ENCODE data around the gene MTRF1L. TPM values are rescaled to one million over a fixed set of nuclear protein-coding genes. Genes with fewer than 3 reads are reported as not detected.

The MTRF1L gene
- total RNA-seq, 2 experiments from 2014 or later: 15.6 to 20.6 TPM

- Mint-ChIP-seq H3K27me3 (ENCODE audit: low read depth) (peaks cover 22% of the 10 kb centered on the region), H3K4me1 (ENCODE audit: low read depth) (no peaks in the 10 kb centered on the region), H3K27ac (no peak overlapping the region), H3K36me3 (ENCODE audit: low read depth) (no peaks in the 10 kb centered on the region), H3K4me3 (no peak overlapping the region), H3K9me3 (ENCODE audit: insufficient read depth) (no peaks in the 10 kb centered on the region)
- DNase-seq (no peak), ATAC-seq (no peak)
- ChIA-PET POLR2A (no interaction called here), CTCF (no interaction called here)
Measured at GRCh38 chr6:153028963-153029362, 26.5 kb upstream of the MTRF1L start.

GRCh38 chr6:153028286-153028685 lies 25.8 kb upstream of the MTRF1L start:
- no peaks in the 10 kb centered on the region for H3K4me1 Mint-ChIP-seq (ENCODE audit: low read depth)
- H3K4me3 Mint-ChIP-seq: no peak overlapping the region
- no peak for ATAC-seq
- no peak for DNase-seq
- POLR2A ChIA-PET: no interaction called here
- H3K27me3 Mint-ChIP-seq (ENCODE audit: low read depth): peaks cover 25% of the 10 kb centered on the region
- H3K36me3 Mint-ChIP-seq (ENCODE audit: low read depth): no peaks in the 10 kb centered on the region
- CTCF ChIA-PET: no interaction called here
- H3K9me3 Mint-ChIP-seq (ENCODE audit: insufficient read depth): no peaks in the 10 kb centered on the region
- H3K27ac Mint-ChIP-seq: no peak overlapping the region

- POLR2A ChIA-PET: interaction anchor here (0.5 kb wide), 1 partner anchor 1551 kb away, joined by 3 read pairs; no protein-coding TSS in a partner anchor
- H3K27me3 Mint-ChIP-seq (ENCODE audit: low read depth): peaks cover 25% of the 10 kb centered on the region
- no peaks in the 10 kb centered on the region for H3K4me1 Mint-ChIP-seq (ENCODE audit: low read depth)
- no peak overlapping the region for H3K27ac Mint-ChIP-seq
- no peak for DNase-seq
- no peaks in the 10 kb centered on the region for H3K9me3 Mint-ChIP-seq (ENCODE audit: insufficient read depth)
- no peak overlapping the region for H3K4me3 Mint-ChIP-seq
- ATAC-seq: no peak
- no peaks in the 10 kb centered on the region for H3K36me3 Mint-ChIP-seq (ENCODE audit: low read depth)
- CTCF ChIA-PET: interaction anchor here (0.8 kb wide), 1 partner anchor 79 kb away, joined by 3 read pairs; no protein-coding TSS in a partner anchor
Measured at GRCh38 chr6:153027480-153027879, 25.0 kb upstream of the MTRF1L start.

GRCh38 chr6:153024709-153025017 lies 22.2 kb upstream of the MTRF1L start:
- no peaks in the 10 kb centered on the region for H3K9me3 Mint-ChIP-seq (ENCODE audit: insufficient read depth)
- H3K4me1 Mint-ChIP-seq (ENCODE audit: low read depth): no peaks in the 10 kb centered on the region
- ATAC-seq: no peak
- H3K27ac Mint-ChIP-seq: no peak overlapping the region
- H3K36me3 Mint-ChIP-seq (ENCODE audit: low read depth): no peaks in the 10 kb centered on the region
- H3K27me3 Mint-ChIP-seq (ENCODE audit: low read depth): peaks cover 13% of the 10 kb centered on the region
- POLR2A ChIA-PET: no interaction called here
- H3K4me3 Mint-ChIP-seq: no peak overlapping the region
- DNase-seq: no peak
- CTCF ChIA-PET: interaction anchor here (1.0 to 2.5 kb wide), 5 partner anchors 11 to 70 kb away, joined by 3 to 17 read pairs (median 5); no protein-coding TSS in a partner anchor

- peaks cover 13% of the 10 kb centered on the region for H3K27me3 Mint-ChIP-seq (ENCODE audit: low read depth)
- ATAC-seq (peak; percentile 99), DNase-seq (peak; percentile 63)
- H3K27ac Mint-ChIP-seq: no peak overlapping the region
- H3K36me3 Mint-ChIP-seq (ENCODE audit: low read depth): no peaks in the 10 kb centered on the region
- H3K9me3 Mint-ChIP-seq (ENCODE audit: insufficient read depth): no peaks in the 10 kb centered on the region
- POLR2A ChIA-PET: no interaction called here
- CTCF ChIA-PET: interaction anchor here (0.7 to 2.5 kb wide), 6 partner anchors 10 to 311 kb away, joined by 3 to 17 read pairs (median 4); no protein-coding TSS in a partner anchor
- no peak overlapping the region for H3K4me3 Mint-ChIP-seq
- no peaks in the 10 kb centered on the region for H3K4me1 Mint-ChIP-seq (ENCODE audit: low read depth)
Measured at GRCh38 chr6:153023977-153024708, 21.6 kb upstream of the MTRF1L start.

GRCh38 chr6:153018355-153018754 lies 15.8 kb upstream of the MTRF1L start:
- CTCF ChIA-PET: no interaction called here
- Mint-ChIP-seq H3K4me3 (no peak overlapping the region), H3K9me3 (ENCODE audit: insufficient read depth) (no peaks in the 10 kb centered on the region), H3K27ac (no peak overlapping the region), H3K4me1 (ENCODE audit: low read depth) (no peaks in the 10 kb centered on the region), H3K36me3 (ENCODE audit: low read depth) (no peaks in the 10 kb centered on the region), H3K27me3 (ENCODE audit: low read depth) (peaks cover 13% of the 10 kb centered on the region)
- DNase-seq (no peak), ATAC-seq (no peak)
- POLR2A ChIA-PET: no interaction called here

- ATAC-seq (no peak), DNase-seq (no peak)
- Mint-ChIP-seq H3K27me3 (ENCODE audit: low read depth) (peaks cover 19% of the 10 kb centered on the region), H3K4me3 (no peak overlapping the region), H3K4me1 (ENCODE audit: low read depth) (no peaks in the 10 kb centered on the region), H3K9me3 (ENCODE audit: insufficient read depth) (no peaks in the 10 kb centered on the region), H3K36me3 (ENCODE audit: low read depth) (no peaks in the 10 kb centered on the region), H3K27ac (no peak overlapping the region)
- CTCF ChIA-PET: no interaction called here
- POLR2A ChIA-PET: no interaction called here
Measured at GRCh38 chr6:153016846-153017245, 14.3 kb upstream of the MTRF1L start.

GRCh38 chr6:153015094-153015640 lies 12.7 kb upstream of the MTRF1L start:
- POLR2A ChIA-PET: no interaction called here
- H3K27ac Mint-ChIP-seq: no peak overlapping the region
- ATAC-seq: no peak

GRCh38 chr6:153013438-153013837 lies 10.9 kb upstream of the MTRF1L start:
- no peak overlapping the region for H3K27ac Mint-ChIP-seq
- CTCF ChIA-PET: interaction anchor here (0.9 kb wide), 1 partner anchor 11 kb away, joined by 5 read pairs; no protein-coding TSS in a partner anchor
- no peaks in the 10 kb centered on the region for H3K36me3 Mint-ChIP-seq (ENCODE audit: low read depth)
- no peaks in the 10 kb centered on the region for H3K4me1 Mint-ChIP-seq (ENCODE audit: low read depth)
- H3K4me3 Mint-ChIP-seq: no peak overlapping the region
- ATAC-seq: no peak
- peaks cover 20% of the 10 kb centered on the region for H3K27me3 Mint-ChIP-seq (ENCODE audit: low read depth)
- H3K9me3 Mint-ChIP-seq (ENCODE audit: insufficient read depth): no peaks in the 10 kb centered on the region
- POLR2A ChIA-PET: no interaction called here
- DNase-seq: no peak

More at GRCh38 chr6:153015094-153015640, 12.7 kb upstream of the MTRF1L start:
- Mint-ChIP-seq H3K4me1 (ENCODE audit: low read depth) (no peaks in the 10 kb centered on the region), H3K27me3 (ENCODE audit: low read depth) (peaks cover 22% of the 10 kb centered on the region), H3K9me3 (ENCODE audit: insufficient read depth) (no peaks in the 10 kb centered on the region), H3K4me3 (no peak overlapping the region), H3K36me3 (ENCODE audit: low read depth) (no peaks in the 10 kb centered on the region)
- DNase-seq: no peak
- CTCF ChIA-PET: no interaction called here

GRCh38 chr6:153012856-153013255 lies 10.3 kb upstream of the MTRF1L start:
- ChIA-PET POLR2A (no interaction called here), CTCF (no interaction called here)
- no peaks in the 10 kb centered on the region for H3K4me1 Mint-ChIP-seq (ENCODE audit: low read depth)
- H3K36me3 Mint-ChIP-seq (ENCODE audit: low read depth): no peaks in the 10 kb centered on the region
- H3K4me3 Mint-ChIP-seq: no peak overlapping the region
- peaks cover 20% of the 10 kb centered on the region for H3K27me3 Mint-ChIP-seq (ENCODE audit: low read depth)
- no peak for DNase-seq
- H3K27ac Mint-ChIP-seq: no peak overlapping the region
- H3K9me3 Mint-ChIP-seq (ENCODE audit: insufficient read depth): no peaks in the 10 kb centered on the region
- no peak for ATAC-seq

- peaks cover 30% of the 10 kb centered on the region for H3K36me3 Mint-ChIP-seq (ENCODE audit: low read depth)
Measured at GRCh38 chr6:153003366-153003690, 819 bp upstream of the MTRF1L start.

GRCh38 chr6:153001767-153002612 lies 519 bp downstream of the MTRF1L start:
- Mint-ChIP-seq H3K27me3 (ENCODE audit: low read depth) (peaks cover 2% of the 10 kb centered on the region), H3K27ac (peak overlapping the region; percentile 90), H3K4me1 (ENCODE audit: low read depth) (peaks cover 38% of the 10 kb centered on the region), H3K4me3 (peak overlapping the region; percentile 94), H3K36me3 (ENCODE audit: low read depth) (peaks cover 37% of the 10 kb centered on the region), H3K9me3 (ENCODE audit: insufficient read depth) (peaks cover 8% of the 10 kb centered on the region)
- ATAC-seq (peak; percentile 3), DNase-seq (peak; percentile 25)
- ChIA-PET CTCF (interaction anchor here (1.0 kb wide), 1 partner anchor 19 kb away, joined by 3 read pairs; no protein-coding TSS in a partner anchor), POLR2A (interaction anchor here (3.3 kb wide), 1 partner anchor 18 kb away, joined by 48 read pairs; the partner anchor contains the start of gene FBXO5)

More at GRCh38 chr6:153003366-153003690, 819 bp upstream of the MTRF1L start:
- POLR2A ChIA-PET: interaction anchor here (1.0 to 2.6 kb wide), 2 partner anchors 18 to 20 kb away, joined by 4 to 10 read pairs; partner anchors contain the start of gene FBXO5
- no peak for DNase-seq
- Mint-ChIP-seq H3K4me1 (ENCODE audit: low read depth) (peaks cover 32% of the 10 kb centered on the region), H3K4me3 (peak overlapping the region; percentile 94), H3K9me3 (ENCODE audit: insufficient read depth) (peaks cover 8% of the 10 kb centered on the region), H3K27ac (peak overlapping the region; percentile 94), H3K27me3 (ENCODE audit: low read depth) (peaks cover 2% of the 10 kb centered on the region)
- CTCF ChIA-PET: no interaction called here
- ATAC-seq: peak; percentile 2
